HCT116 (cell line): ENCODE results near the gene ABHD3. TPM values are rescaled to one million over a fixed set of nuclear protein-coding genes. Genes with fewer than 3 reads are reported as not detected.

Experiments used
- ATAC-seq: fragments of 200-7000 bp; cut with Tn5 transposase; 2 replicates; pipeline ENCODE4 v1.9.1; 2020; ENCODE audit warnings: mild to moderate bottlenecking, moderate library complexity
- BruUV-seq: library from RNA; stranded (reverse); fragments of 400-500 nt; replicated peaks from 2 replicates; lab custom pipeline; 2021; lab: Mats Ljungman, UMichigan
- CTCF ChIA-PET: fragments of 300-600 bp; sonication (Branson Sonifier 250); formaldehyde crosslinking; loops from one replicate; lab custom pipeline; 2021; ENCODE audit warnings: antibody characterized with exemption; lab: Charles Lee
- POLR2A ChIA-PET: fragments of 300-600, 350-600 bp; sonication (Branson Sonifier 250); formaldehyde crosslinking; loops from one replicate; lab custom pipeline; 2021; ENCODE audit warnings: antibody characterized with exemption; lab: Charles Lee
- RAD21 ChIA-PET, 2 experiments: fragments of 300-600 bp; sonication (Branson Sonifier 250); formaldehyde crosslinking; loops; one replicate each; lab custom pipeline; 2023; ENCODE audit warnings: low total read pairs in 2 of 2; ENCODE audit not compliant: uncharacterized antibody in 2 of 2, unreplicated experiment in 2 of 2, low non-redundant PET in 1 of 2; lab: Charles Lee
- DNase-seq: peaks from one replicate; pipeline ENCODE4 v3.0.0-alpha.2; 2010; ENCODE audit warnings: low read depth, low spot score
- H2AFZ ChIP-seq: fragments of 200-600 bp; shearing (Covaris generic), sonication (generic); 2 replicates; pipeline ENCODE4 v1.6.1; 2017; ENCODE audit warnings: low read depth, mixed run types, mixed read lengths, antibody characterized with exemption, low read length; ENCODE audit not compliant: poor library complexity, severe bottlenecking
- H3K27ac ChIP-seq: 2 replicates; pipeline ENCODE4 v1.5.1; 2012; ENCODE audit warnings: low read depth, low read length
- H3K27me3 ChIP-seq: fragments of 200-600 bp; sonication (generic); 2 replicates; pipeline ENCODE4 v1.6.1; 2016; ENCODE audit warnings: mixed run types, low read length, mixed read lengths; ENCODE audit not compliant: insufficient read depth
- H3K36me3 ChIP-seq, 2 experiments: fragments of 200-500 bp in 1 of 2; fragments of 200-600 bp in 1 of 2; sonication (Bioruptor generic) in 1 of 2; sonication (generic) in 1 of 2; 2 replicates each; pipeline versions ENCODE4 v1.5.1 to v1.6.1; 2014 to 2016; ENCODE audit warnings: low read length in 2 of 2, inconsistent platforms in 1 of 2, mixed read lengths in 1 of 2, mixed run types in 1 of 2; ENCODE audit not compliant: insufficient read depth in 2 of 2, control insufficient read depth in 1 of 2
- H3K4me1 ChIP-seq, 2 experiments: fragments of 200-600 bp in 1 of 2; sonication (generic) in 1 of 2; 2 replicates each; pipeline versions ENCODE4 v1.5.1 to v1.6.1; 2012 to 2017; ENCODE audit warnings: low read length in 2 of 2, inconsistent platforms in 1 of 2, mild to moderate bottlenecking in 1 of 2, mixed read lengths in 1 of 2, mixed run types in 1 of 2, moderate library complexity in 1 of 2; ENCODE audit not compliant: insufficient read depth in 2 of 2, control insufficient read depth in 1 of 2
- H3K4me2 ChIP-seq: fragments of 200-600 bp; sonication (generic); 2 replicates; pipeline ENCODE4 v1.6.1; 2017; ENCODE audit warnings: mixed run types, low read length, mixed read lengths
- H3K4me3 ChIP-seq, 2 experiments: fragments of 200-600 bp in 1 of 2; sonication (generic) in 1 of 2; replicated peaks in 1 of 2; 2 replicates each; pipeline ENCODE4 v1.5.1; 2011 to 2016; ENCODE audit warnings: low read length in 2 of 2, control low read depth in 1 of 2, low read depth in 1 of 2, mild to moderate bottlenecking in 1 of 2, mixed read lengths in 1 of 2, mixed run types in 1 of 2
- H3K79me2 ChIP-seq: fragments of 200-600 bp; sonication (generic); 2 replicates; pipeline ENCODE4 v1.6.1; 2017; ENCODE audit warnings: mild to moderate bottlenecking, mixed run types, low read length, moderate library complexity, mixed read lengths; ENCODE audit not compliant: insufficient read depth
- H3K9ac ChIP-seq: fragments of 200-600 bp; sonication (generic); 2 replicates; pipeline ENCODE4 v1.6.1; 2016; ENCODE audit warnings: low read length, mixed read lengths
- H3K9me2 ChIP-seq: fragments of 200-600 bp; sonication (generic), shearing (Covaris generic); 2 replicates; pipeline ENCODE4 v1.6.1; 2017; ENCODE audit warnings: mixed run types, mild to moderate bottlenecking, moderate library complexity; ENCODE audit not compliant: insufficient read depth
- H3K9me3 ChIP-seq, 2 experiments: fragments of 200-500 bp in 1 of 2; fragments of 200-600 bp in 1 of 2; sonication (Bioruptor generic) in 1 of 2; sonication (generic) in 1 of 2; 2 replicates each; pipeline ENCODE4 v1.6.1; 2014 to 2017; ENCODE audit warnings: low read length in 2 of 2, mixed read lengths in 2 of 2, inconsistent platforms in 1 of 2, low read depth in 1 of 2, mild to moderate bottlenecking in 1 of 2, mixed run types in 1 of 2, moderate library complexity in 1 of 2; ENCODE audit not compliant: control insufficient read depth in 1 of 2, insufficient read depth in 1 of 2
- H4K20me1 ChIP-seq: fragments of 200-600 bp; sonication (generic), shearing (Covaris generic); 2 replicates; pipeline ENCODE4 v1.6.1; 2017; ENCODE audit warnings: mixed run types, mild to moderate bottlenecking, moderate library complexity; ENCODE audit not compliant: insufficient read depth
- CBX3 ChIP-seq: IDR thresholded peaks from 2 replicates; pipeline ENCODE4 v1.6.1; 2012; ENCODE audit warnings: low read depth
- EZH2 ChIP-seq: fragments of 200-600 bp; sonication (generic); IDR thresholded peaks from 2 replicates; pipeline ENCODE4 v1.6.1; 2017; ENCODE audit warnings: antibody characterized with exemption, mixed run types
- EZH2phosphoT487 ChIP-seq: fragments of 200-600 bp; IDR thresholded peaks from 2 replicates; pipeline ENCODE4 v1.6.1; 2018; ENCODE audit warnings: antibody characterized with exemption, borderline replicate concordance
- FOSL1 ChIP-seq: IDR thresholded peaks from 2 replicates; pipeline ENCODE4 v1.6.1; 2012; ENCODE audit warnings: low read depth
- JUND ChIP-seq: IDR thresholded peaks from 2 replicates; pipeline ENCODE4 v1.6.1; 2012
- RAD21 ChIP-seq: IDR thresholded peaks from 2 replicates; pipeline ENCODE4 v1.6.1; 2012; ENCODE audit warnings: low read depth, mild to moderate bottlenecking
- SIN3A ChIP-seq: IDR thresholded peaks from 2 replicates; pipeline ENCODE4 v1.6.1; 2012; ENCODE audit warnings: low read depth
- SP1 ChIP-seq: IDR thresholded peaks from 2 replicates; pipeline ENCODE4 v1.6.1; 2012; ENCODE audit warnings: low read depth
- SRF ChIP-seq: IDR thresholded peaks from 2 replicates; pipeline ENCODE4 v1.6.1; 2012; ENCODE audit warnings: low read depth
- TCF7L2 ChIP-seq: IDR thresholded peaks from 2 replicates; pipeline ENCODE4 v1.7.0; 2011; ENCODE audit warnings: borderline replicate concordance, inconsistent platforms; ENCODE audit not compliant: insufficient read depth, insufficient read length; ENCODE audit errors: extremely low read depth
- YY1 ChIP-seq: IDR thresholded peaks from 2 replicates; pipeline ENCODE4 v1.6.1; 2011; ENCODE audit warnings: low read length, low read depth, moderate library complexity, mild to moderate bottlenecking; ENCODE audit not compliant: insufficient replicate concordance; ENCODE audit errors: extremely low read depth
- ZNF274 ChIP-seq: fragments of 200-500 bp; sonication (Bioruptor generic); IDR thresholded peaks from 2 replicates; pipeline ENCODE4 v1.6.1; 2014; ENCODE audit warnings: mild to moderate bottlenecking, low read depth, low read length, inconsistent platforms
- intact Hi-C: fragments of 100-400 bp; cut with micrococcal nuclease; formaldehyde crosslinking; loops from 2 replicates; pipeline ENCODE4 v1.10.0; 2022
- total RNA-seq: library from RNA; stranded (reverse); gene quantifications from one replicate; pipeline ENCODE4 v1.2.1, GENCODE V29; 2021; ENCODE audit not compliant: unreplicated experiment

ABHD3 gene
- total RNA-seq, 1 experiment from 2014 or later = 29.9 TPM

DNA sequence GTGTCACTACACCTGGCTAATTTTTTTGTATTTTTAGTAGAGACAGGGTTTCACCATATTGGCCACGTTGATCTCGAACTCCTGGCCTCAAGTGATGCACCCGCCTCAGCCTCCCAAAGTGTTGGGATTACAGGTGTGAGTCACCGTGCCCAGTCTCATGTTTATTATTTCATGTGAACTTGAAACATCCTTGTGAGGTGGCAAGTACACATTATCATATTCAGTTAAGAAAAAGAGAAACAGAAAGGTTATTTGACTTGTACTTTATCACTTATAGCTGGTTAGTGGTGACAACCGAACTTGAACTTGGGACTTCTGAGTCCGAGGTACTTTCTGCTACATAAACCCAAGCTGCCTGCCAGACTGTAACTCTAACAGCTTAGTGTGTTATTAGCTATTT, 24.4 kb downstream of the ABHD3 start:
- Histone ChIP-seq H3K36me3 (peaks cover 2 to 8% of the 10 kb centered on the region in 2 experiments; a peak in 3 of 4 replicates), H3K4me3 (no peak overlapping the region), H3K27me3 (no peaks in the 10 kb centered on the region), H3K4me2 (no peak overlapping the region), H3K4me1 (peaks cover 22% of the 10 kb centered on the region in 2 experiments), H3K27ac (no peak overlapping the region), H3K9ac (no peak overlapping the region), H3K79me2 (peaks cover 4% of the 10 kb centered on the region; the same call in 1 of the 2 replicates), H2AFZ (no peak overlapping the region), H3K9me3 (no peaks in the 10 kb centered on the region), H4K20me1 (no peaks in the 10 kb centered on the region), H3K9me2 (no peaks in the 10 kb centered on the region)
- DNase-seq (no peak), ATAC-seq (no peak)
- RAD21 ChIA-PET = no interaction called here
- no TSS peak for BruUV-seq
- TF ChIP-seq RAD21 (no peak), YY1 (no peak), JUND (no peak), SRF (no peak), EZH2 (no peak), SIN3A (no peak), EZH2phosphoT487 (no peak), TCF7L2 (no peak), ZNF274 (no peak), FOSL1 (no peak)
- CTCF ChIA-PET = interaction anchor here (0.6 to 1.1 kb wide), 2 partner anchors 80 to 1459 kb away, joined by 3 to 4 read pairs; partner anchors contain the start of gene ESCO1
- intact Hi-C loops = no loop called here
- POLR2A ChIA-PET = no interaction called here

DNA sequence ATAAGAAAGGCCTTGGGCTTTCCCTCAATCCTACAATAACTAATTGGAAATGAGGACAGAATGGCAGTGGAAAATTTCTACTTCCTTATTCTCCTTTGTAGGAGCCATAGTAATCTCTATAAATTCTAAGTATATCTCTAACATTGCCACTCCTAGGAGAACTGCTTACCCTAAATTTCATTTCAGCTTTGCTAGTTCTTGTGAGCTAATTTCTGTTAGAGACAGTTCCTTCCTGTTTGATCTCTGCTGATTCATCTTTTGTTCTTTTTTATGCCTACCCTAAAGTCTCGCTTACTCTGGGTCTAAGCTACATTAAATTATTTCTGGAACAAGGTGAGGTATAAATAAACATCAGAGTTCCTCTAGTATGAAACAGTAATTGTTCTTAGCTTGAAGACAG, 25.7 kb downstream of the ABHD3 start:
- Histone ChIP-seq H3K27ac (no peak overlapping the region), H3K4me3 (no peak overlapping the region), H3K36me3 (peaks cover 2 to 5% of the 10 kb centered on the region in 2 experiments; a peak in 3 of 4 replicates), H3K9me3 (no peaks in the 10 kb centered on the region), H4K20me1 (no peaks in the 10 kb centered on the region), H3K4me1 (peaks cover 34 to 35% of the 10 kb centered on the region in 2 experiments), H3K4me2 (no peak overlapping the region), H2AFZ (no peak overlapping the region), H3K27me3 (no peaks in the 10 kb centered on the region), H3K79me2 (peaks cover 4% of the 10 kb centered on the region; the same call in 1 of the 2 replicates), H3K9ac (no peak overlapping the region), H3K9me2 (no peaks in the 10 kb centered on the region)
- ChIA-PET RAD21 (no interaction called here), POLR2A (no interaction called here), CTCF (no interaction called here)
- DNase-seq (no peak), ATAC-seq (no peak)
- TF ChIP-seq CBX3 (no peak), SP1 (no peak)
- no TSS peak for BruUV-seq
- intact Hi-C loops = no loop called here
